Mesodermal cell (in vitro differentiated cells): Measurements from ENCODE around the gene CDK2AP2.
A peak's percentile ranks its signal among the peaks of the same experiment; 100 is the strongest.

Experiments
- H3K27ac ChIP-seq: 2 replicates; pipeline ENCODE4 v1.7.0; 2013; ENCODE audit warnings: mild to moderate bottlenecking, low read depth, low read length, moderate library complexity; ENCODE audit not compliant: severe bottlenecking
- H3K36me3 ChIP-seq: 2 replicates; pipeline ENCODE4 v1.7.1; 2013; ENCODE audit warnings: mild to moderate bottlenecking, low read length, moderate library complexity; ENCODE audit not compliant: control insufficient read depth, insufficient read depth
- H3K4me1 ChIP-seq: one replicate; pipeline ENCODE4 v1.7.1; 2013; ENCODE audit warnings: mild to moderate bottlenecking, low read length; ENCODE audit not compliant: insufficient read depth, control insufficient read depth, poor library complexity, severe bottlenecking
- H3K4me3 ChIP-seq: 2 replicates; pipeline ENCODE4 v1.7.0; 2013; ENCODE audit warnings: low read length, control low read depth, mild to moderate bottlenecking; ENCODE audit not compliant: insufficient read depth, poor library complexity, severe bottlenecking; ENCODE audit errors: extremely low read depth
- H3K9me3 ChIP-seq: 2 replicates; pipeline ENCODE4 v1.7.1; 2013; ENCODE audit warnings: mild to moderate bottlenecking, low read length, moderate library complexity; ENCODE audit not compliant: control insufficient read depth
- WGBS, 2 experiments: methylation state at CpG; one replicate each; pipeline ENCODE4 v1.1.5; 2013; ENCODE audit warnings: missing lambda C conversion rate in 2 of 2; ENCODE audit not compliant: insufficient coverage in 2 of 2; 5-methylcytosine and 5-hydroxymethylcytosine counted together

Gene CDK2AP2

DNA sequence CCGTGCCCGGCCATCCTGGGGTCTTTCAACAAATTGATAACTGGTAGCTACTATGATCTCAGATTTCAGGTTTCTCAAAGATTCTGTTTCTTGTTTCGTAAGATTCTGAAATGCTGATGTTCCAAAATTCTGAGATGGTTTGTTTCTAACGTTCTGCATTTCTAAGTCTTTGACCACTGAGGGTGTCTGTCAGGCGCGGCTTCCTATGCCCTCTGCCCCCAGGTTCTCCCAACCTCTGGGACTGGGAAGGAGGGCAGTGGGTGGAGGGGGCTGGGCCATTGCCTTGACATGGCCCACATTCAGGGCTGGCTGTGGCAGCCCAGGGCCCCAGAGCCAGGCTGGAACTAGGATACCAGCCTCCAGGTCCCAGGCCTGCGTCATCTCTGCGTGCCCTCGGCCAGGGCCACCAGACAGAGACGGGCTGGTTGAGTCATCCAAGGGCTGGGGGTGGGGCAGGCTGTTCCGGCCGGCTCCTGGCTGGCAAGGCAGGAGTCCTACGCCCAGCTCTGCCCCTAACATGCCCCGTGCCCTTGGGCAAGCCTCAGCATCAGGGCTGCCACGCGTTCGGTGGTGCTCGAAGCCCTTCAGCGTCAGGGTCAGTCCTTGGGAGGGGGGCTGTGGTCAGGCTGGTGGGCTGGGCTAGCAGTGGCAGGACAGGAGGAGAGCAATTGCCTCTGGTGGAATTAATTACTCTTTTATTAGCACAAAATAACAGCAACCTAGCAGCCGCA is 44.1 kb downstream of the CDK2AP2 start:
- Histone ChIP-seq H3K4me3 (peak overlapping the region; percentile 52), H3K36me3 (no peaks in the 10 kb centered on the region), H3K4me1 (peaks cover 13% of the 10 kb centered on the region), H3K9me3 (no peaks in the 10 kb centered on the region), H3K27ac (no peak overlapping the region)
- WGBS, 2 experiments, result 89 to 90% methylated on average over 10 to 18 of the region's 20 CpGs

GRCh38 chr11:67463186-67463585 is 44.8 kb downstream of the CDK2AP2 start:
- Histone ChIP-seq H3K4me1 (peaks cover 10% of the 10 kb centered on the region), H3K4me3 (no peak overlapping the region), H3K27ac (no peak overlapping the region), H3K36me3 (no peaks in the 10 kb centered on the region), H3K9me3 (no peaks in the 10 kb centered on the region)
- WGBS, 2 experiments, result 96 to 97% methylated on average over 7 to 8 of the region's 10 CpGs

DNA sequence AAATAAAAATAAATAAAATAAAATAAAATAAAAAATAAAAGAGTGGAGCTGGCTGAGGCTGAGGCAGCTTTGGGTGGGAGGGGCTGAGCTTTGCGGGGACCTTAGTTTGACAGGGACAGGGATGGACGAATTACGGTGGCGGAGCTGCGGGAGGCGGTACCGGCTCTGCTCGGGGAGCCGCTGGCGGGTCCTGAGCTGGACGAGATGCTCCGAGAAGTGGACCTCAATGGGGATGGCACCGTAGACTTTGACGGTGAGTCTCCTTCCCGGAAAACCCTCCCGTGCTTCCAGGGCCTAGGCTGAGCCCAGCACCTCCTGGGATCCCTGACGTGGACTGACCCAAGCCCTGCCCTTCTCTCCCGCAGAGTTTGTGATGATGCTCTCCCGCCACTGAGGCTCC is 49.7 kb downstream of the CDK2AP2 start:
- WGBS, 2 experiments, result 92 to 95% methylated on average over 17 to 19 of the region's 19 CpGs
- Histone ChIP-seq H3K27ac (no peak overlapping the region), H3K36me3 (no peaks in the 10 kb centered on the region), H3K4me3 (no peak overlapping the region), H3K4me1 (no peaks in the 10 kb centered on the region), H3K9me3 (no peaks in the 10 kb centered on the region)

DNA sequence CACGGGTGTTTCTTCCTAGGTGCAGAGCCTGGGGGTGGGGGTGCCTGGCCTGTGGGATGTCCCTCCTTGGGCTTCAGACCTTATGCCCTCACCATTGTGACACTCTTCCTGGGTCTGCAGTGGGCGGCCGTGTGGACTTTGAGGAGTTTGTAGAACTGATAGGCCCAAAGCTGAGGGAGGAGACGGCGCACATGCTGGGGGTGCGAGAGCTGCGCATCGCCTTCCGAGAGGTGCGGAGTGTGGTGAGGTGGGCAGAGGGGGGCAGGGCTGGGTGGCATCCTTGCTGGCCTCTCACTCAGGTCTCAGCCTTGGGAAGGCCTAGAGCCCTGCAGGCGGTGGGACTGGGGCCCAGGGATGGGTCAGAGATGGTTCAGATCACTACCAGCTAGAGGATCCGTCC is 50.5 kb downstream of the CDK2AP2 start:
- no peaks in the 10 kb centered on the region for H3K36me3 ChIP-seq
- 93 to 96% methylated on average over 11 to 12 of the region's 12 CpGs for WGBS, 2 experiments
- H3K4me3 ChIP-seq, result no peak overlapping the region
- H3K4me1 ChIP-seq, result no peaks in the 10 kb centered on the region
- no peak overlapping the region for H3K27ac ChIP-seq
- H3K9me3 ChIP-seq, result no peaks in the 10 kb centered on the region
